Measurements from ENCODE around the gene GRAMD2B. TPM values are rescaled to one million over a fixed set of nuclear protein-coding genes. Genes with fewer than 3 reads are reported as not detected.

GRAMD2B gene
- total RNA-seq, 4 donors from 2014 or later = 43.9 to 85.0 (median 52.3) TPM

- Histone ChIP-seq H3K27me3 (no peaks in the 10 kb centered on the region), H3K4me3 (no peak overlapping the region), H3K36me3 (peaks cover 82% of the 10 kb centered on the region), H3K9me3 (no peaks in the 10 kb centered on the region), H3K27ac (no peak overlapping the region), H3K4me1 (peaks cover 12% of the 10 kb centered on the region)
- 47% methylated on average over 3 of the region's 3 CpGs for WGBS
- TF ChIP-seq EP300 (IDR thresholded peaks at IDR 0.05) = no peak
- TF ChIP-seq, protein P1, sequence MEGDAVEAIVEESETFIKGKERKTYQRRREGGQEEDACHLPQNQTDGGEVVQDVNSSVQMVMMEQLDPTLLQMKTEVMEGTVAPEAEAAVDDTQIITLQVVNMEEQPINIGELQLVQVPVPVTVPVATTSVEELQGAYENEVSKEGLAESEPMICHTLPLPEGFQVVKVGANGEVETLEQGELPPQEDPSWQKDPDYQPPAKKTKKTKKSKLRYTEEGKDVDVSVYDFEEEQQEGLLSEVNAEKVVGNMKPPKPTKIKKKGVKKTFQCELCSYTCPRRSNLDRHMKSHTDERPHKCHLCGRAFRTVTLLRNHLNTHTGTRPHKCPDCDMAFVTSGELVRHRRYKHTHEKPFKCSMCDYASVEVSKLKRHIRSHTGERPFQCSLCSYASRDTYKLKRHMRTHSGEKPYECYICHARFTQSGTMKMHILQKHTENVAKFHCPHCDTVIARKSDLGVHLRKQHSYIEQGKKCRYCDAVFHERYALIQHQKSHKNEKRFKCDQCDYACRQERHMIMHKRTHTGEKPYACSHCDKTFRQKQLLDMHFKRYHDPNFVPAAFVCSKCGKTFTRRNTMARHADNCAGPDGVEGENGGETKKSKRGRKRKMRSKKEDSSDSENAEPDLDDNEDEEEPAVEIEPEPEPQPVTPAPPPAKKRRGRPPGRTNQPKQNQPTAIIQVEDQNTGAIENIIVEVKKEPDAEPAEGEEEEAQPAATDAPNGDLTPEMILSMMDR (IDR thresholded peaks at IDR 0.05) = no peak
- TF ChIP-seq POLR2AphosphoS5 (IDR thresholded peaks at IDR 0.05) = no peak
- TF ChIP-seq POLR2A (IDR thresholded peaks at IDR 0.05) = no peak
- DNase-seq (ENCODE audit: low spot score in 2 of 2) = no peak
Observed at GRCh38 chr5:126483156-126483555, 59.9 kb downstream of the GRAMD2B start.

- Histone ChIP-seq H3K27ac (no peak overlapping the region), H3K9me3 (no peaks in the 10 kb centered on the region), H3K36me3 (peaks cover 80% of the 10 kb centered on the region), H3K4me3 (no peak overlapping the region), H3K27me3 (no peaks in the 10 kb centered on the region), H3K4me1 (peaks cover 8% of the 10 kb centered on the region)
- TF ChIP-seq, protein P1 (IDR thresholded peaks at IDR 0.05) = no peak
- TF ChIP-seq POLR2A (IDR thresholded peaks at IDR 0.05) = no peak
- TF ChIP-seq EP300 (IDR thresholded peaks at IDR 0.05) = no peak
- no peak for TF ChIP-seq POLR2AphosphoS5 (IDR thresholded peaks at IDR 0.05)
- DNase-seq (ENCODE audit: low spot score in 2 of 2) = no peak
- WGBS = 88% methylated on average over 2 of the region's 2 CpGs
Observed at GRCh38 chr5:126484253-126484652, 61.0 kb downstream of the GRAMD2B start.

- 46% methylated on average over 3 of the region's 3 CpGs for WGBS
- Histone ChIP-seq H3K27ac (peak overlapping the region; percentile 27), H3K27me3 (no peaks in the 10 kb centered on the region), H3K4me3 (no peak overlapping the region), H3K36me3 (peaks cover 80% of the 10 kb centered on the region), H3K9me3 (no peaks in the 10 kb centered on the region), H3K4me1 (peaks cover 27% of the 10 kb centered on the region)
- no peak for DNase-seq (ENCODE audit: low spot score in 2 of 2)
- TF ChIP-seq POLR2A (IDR thresholded peaks at IDR 0.05) (no peak), POLR2AphosphoS5 (IDR thresholded peaks at IDR 0.05) (no peak)
- TF ChIP-seq, protein P1 (IDR thresholded peaks at IDR 0.05) = no peak
Observed at GRCh38 chr5:126486332-126486731, 63.1 kb downstream of the GRAMD2B start.

DNA sequence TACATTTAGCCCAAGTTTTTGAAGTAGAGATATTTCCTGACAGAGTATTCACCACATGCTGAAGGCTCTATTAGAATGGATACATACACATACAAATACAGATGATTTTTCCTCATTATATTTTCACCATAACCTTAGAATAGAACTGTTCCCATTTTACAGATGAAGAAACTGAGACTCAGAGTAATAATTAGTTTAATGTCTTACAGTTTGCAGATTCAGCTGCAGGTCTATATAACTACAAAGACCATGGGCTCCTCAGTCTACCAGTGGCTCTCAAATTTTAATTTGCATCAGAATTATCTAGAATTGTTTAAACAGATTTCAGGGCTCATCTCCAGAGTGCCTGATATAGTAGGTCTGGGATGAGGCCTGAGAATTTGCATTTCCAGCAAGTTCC is 64.4 kb downstream of the GRAMD2B start:
- TF ChIP-seq POLR2AphosphoS5 (IDR thresholded peaks at IDR 0.05) (no peak), POLR2A (IDR thresholded peaks at IDR 0.05) (no peak), EP300 (IDR thresholded peaks at IDR 0.05) (no peak)
- TF ChIP-seq, protein P1 (IDR thresholded peaks at IDR 0.05) = no peak
- Histone ChIP-seq H3K9me3 (no peaks in the 10 kb centered on the region), H3K4me3 (no peak overlapping the region), H3K27me3 (no peaks in the 10 kb centered on the region), H3K36me3 (peaks cover 76% of the 10 kb centered on the region), H3K4me1 (peaks cover 27% of the 10 kb centered on the region), H3K27ac (peak overlapping the region; percentile 1)
- no peak for DNase-seq (ENCODE audit: low spot score in 2 of 2)

DNA sequence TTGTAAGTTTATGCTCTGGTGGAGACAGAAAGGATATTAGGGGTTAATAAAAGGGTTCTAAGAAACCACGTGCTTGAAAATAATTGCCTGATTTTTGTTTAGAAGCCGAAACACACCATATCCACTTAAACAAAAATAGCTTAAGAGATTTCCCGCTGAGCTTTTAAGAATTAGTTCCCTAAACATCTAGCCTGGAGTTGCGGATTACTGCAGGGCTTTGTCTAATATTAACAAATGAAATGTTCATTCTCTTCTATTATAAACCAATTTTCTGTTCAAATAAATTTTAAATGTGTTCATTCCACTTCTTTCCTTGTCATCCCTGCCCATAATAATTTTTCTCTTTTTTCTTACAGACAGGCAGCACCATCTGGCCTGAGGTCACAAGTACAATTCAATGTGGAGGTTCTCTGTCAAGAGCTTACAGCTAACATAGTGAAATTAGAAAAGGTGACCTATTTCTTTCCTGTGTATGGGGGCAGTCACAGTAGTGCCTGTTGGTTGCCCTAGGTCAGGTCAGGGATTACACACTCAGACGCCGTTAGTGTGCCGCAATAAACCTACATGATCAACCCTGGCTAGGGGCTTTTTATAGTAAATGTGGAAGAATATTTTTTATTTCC is 65.3 kb downstream of the GRAMD2B start:
- no peak overlapping the region for H3K4me3 ChIP-seq
- peaks cover 27% of the 10 kb centered on the region for H3K4me1 ChIP-seq
- 82% methylated on average over 7 of the region's 7 CpGs for WGBS
- H3K36me3 ChIP-seq = peaks cover 71% of the 10 kb centered on the region
- H3K27me3 ChIP-seq = no peaks in the 10 kb centered on the region
- H3K9me3 ChIP-seq = no peaks in the 10 kb centered on the region
- TF ChIP-seq POLR2A (IDR thresholded peaks at IDR 0.05) (no peak), POLR2AphosphoS5 (IDR thresholded peaks at IDR 0.05) (no peak), EP300 (IDR thresholded peaks at IDR 0.05) (no peak)
- TF ChIP-seq, protein P1 (IDR thresholded peaks at IDR 0.05) = no peak
- peak overlapping the region; percentile 71 for H3K27ac ChIP-seq
- no peak for DNase-seq (ENCODE audit: low spot score in 2 of 2)

Data from suprapubic skin (tissue), 4 donors.